Measurements from ENCODE around the gene FAF1.
"Not testable (repeated sequence)": the region's sequence is repeated elsewhere in the genome, so short reads cannot be mapped to it uniquely, and the experiment has no call there.

FAF1 gene

GRCh38 chr1:50959303-50959912 lies 659 bp downstream of the FAF1 start:
- ATAC-seq (peak; percentile 28), DNase-seq (no peak)

- no peak for ATAC-seq
- no peak for DNase-seq
These were observed 5.0 kb downstream of the FAF1 start for GRCh38 chr1:50955116-50955515.

- ATAC-seq, DNase-seq: not testable (repeated sequence)
These were observed 7.5 kb downstream of the FAF1 start for GRCh38 chr1:50952566-50952965.

- no peak for ATAC-seq
- no peak for DNase-seq
These were observed 9.7 kb downstream of the FAF1 start for GRCh38 chr1:50950396-50950795.

- ATAC-seq (no peak), DNase-seq (no peak)
These were observed 10.6 kb downstream of the FAF1 start for GRCh38 chr1:50949286-50949982.

GRCh38 chr1:50942334-50942733 lies 17.7 kb downstream of the FAF1 start:
- DNase-seq (no peak), ATAC-seq (no peak)

GRCh38 chr1:50940291-50940690 lies 19.8 kb downstream of the FAF1 start:
- DNase-seq (no peak), ATAC-seq (no peak)

GRCh38 chr1:50936321-50936720 lies 23.7 kb downstream of the FAF1 start:
- DNase-seq = no peak
- ATAC-seq = no peak

- ATAC-seq, DNase-seq: not testable (repeated sequence)
These were observed 24.8 kb downstream of the FAF1 start for GRCh38 chr1:50935276-50935675.

- no peak for ATAC-seq
- DNase-seq = no peak
These were observed 25.2 kb downstream of the FAF1 start for GRCh38 chr1:50934838-50935237.

- not testable (repeated sequence) for DNase-seq
These were observed 26.3 kb downstream of the FAF1 start for GRCh38 chr1:50933770-50934169.

GRCh38 chr1:50932043-50932442 lies 28.0 kb downstream of the FAF1 start:
- ATAC-seq, DNase-seq: not testable (repeated sequence)

More at GRCh38 chr1:50933770-50934169, 26.3 kb downstream of the FAF1 start:
- not testable (repeated sequence) for ATAC-seq

- ATAC-seq = peak; percentile 35
- peak; percentile 22 for DNase-seq
These were observed 28.9 kb downstream of the FAF1 start for GRCh38 chr1:50930965-50931737.

GRCh38 chr1:50930193-50930592 lies 29.9 kb downstream of the FAF1 start:
- DNase-seq (no peak), ATAC-seq (peak; percentile 79)

GRCh38 chr1:50929376-50929958 lies 30.6 kb downstream of the FAF1 start:
- ATAC-seq (no peak), DNase-seq (no peak)

GRCh38 chr1:50923564-50923963 lies 36.5 kb downstream of the FAF1 start:
- no peak for DNase-seq
- no peak for ATAC-seq

GRCh38 chr1:50921029-50921428 lies 39.0 kb downstream of the FAF1 start:
- ATAC-seq = no peak
- DNase-seq = no peak

GRCh38 chr1:50920409-50920808 lies 39.7 kb downstream of the FAF1 start:
- no peak for DNase-seq
- ATAC-seq = no peak

GRCh38 chr1:50917138-50918137 lies 42.6 kb downstream of the FAF1 start:
- DNase-seq (no peak), ATAC-seq (no peak)

GRCh38 chr1:50915621-50916020 lies 44.4 kb downstream of the FAF1 start:
- DNase-seq (no peak), ATAC-seq (no peak)

GRCh38 chr1:50913954-50914353 lies 46.1 kb downstream of the FAF1 start:
- no peak for ATAC-seq
- DNase-seq = no peak
